Hepatocyte (in vitro differentiated cells): ENCODE measurements around the gene SMIM43. TPM values are rescaled to one million over a fixed set of nuclear protein-coding genes. Genes with fewer than 3 reads are reported as not detected.

Source experiments
- DNase-seq: peaks from one replicate; pipeline ENCODE4 v3.0.0-alpha.2; 2016; ENCODE audit warnings: low spot score
- H2AFZ ChIP-seq: fragments of 200-600 bp; sonication (generic); 2 replicates; pipeline ENCODE4 v1.6.0; 2016; ENCODE audit warnings: antibody characterized with exemption, mild to moderate bottlenecking
- H3K27ac ChIP-seq: fragments of 200-600 bp; sonication (generic); 2 replicates; pipeline ENCODE4 v1.5.1; 2016; ENCODE audit warnings: mild to moderate bottlenecking
- H3K27me3 ChIP-seq: fragments of 200-600 bp; sonication (generic); 2 replicates; pipeline ENCODE4 v1.6.1; 2016
- H3K36me3 ChIP-seq: fragments of 200-600 bp; sonication (generic); replicated peaks from 2 replicates; pipeline ENCODE4 v1.5.1; 2016; ENCODE audit warnings: low read depth; ENCODE audit not compliant: insufficient read depth
- H3K4me1 ChIP-seq: fragments of 200-600 bp; sonication (generic); 2 replicates; pipeline ENCODE4 v1.5.1; 2016; ENCODE audit warnings: mild to moderate bottlenecking, moderate library complexity; ENCODE audit not compliant: insufficient read depth
- H3K4me2 ChIP-seq: fragments of 200-600 bp; sonication (generic); 2 replicates; pipeline ENCODE4 v1.6.0; 2016
- H3K4me3 ChIP-seq: fragments of 200-600 bp; sonication (generic); 2 replicates; pipeline ENCODE4 v1.5.1; 2016; ENCODE audit warnings: mild to moderate bottlenecking
- H3K79me2 ChIP-seq: fragments of 200-600 bp; sonication (generic); 2 replicates; pipeline ENCODE4 v1.6.0; 2017; ENCODE audit warnings: mild to moderate bottlenecking
- H3K9me2 ChIP-seq: fragments of 200-600 bp; sonication (generic); replicated peaks from 2 replicates; pipeline ENCODE4 v1.6.0; 2017; ENCODE audit warnings: mild to moderate bottlenecking; ENCODE audit not compliant: insufficient read depth
- H3K9me3 ChIP-seq: fragments of 200-600 bp; sonication (generic); 2 replicates; pipeline ENCODE4 v1.5.1; 2016; ENCODE audit warnings: low read depth, mild to moderate bottlenecking
- H4K20me1 ChIP-seq: fragments of 200-600 bp; sonication (generic); 2 replicates; pipeline ENCODE4 v1.6.0; 2016; ENCODE audit warnings: mild to moderate bottlenecking; ENCODE audit not compliant: insufficient read depth, poor library complexity, severe bottlenecking
- EZH2 ChIP-seq: fragments of 200-600 bp; sonication (generic); IDR thresholded peaks from 2 replicates; pipeline ENCODE4 v1.6.1; 2016; ENCODE audit warnings: antibody characterized with exemption, mild to moderate bottlenecking, borderline replicate concordance
- EZH2phosphoT487 ChIP-seq: fragments of 200-600 bp; sonication (generic); IDR thresholded peaks from one replicate; pipeline ENCODE4 v1.6.1; 2018; ENCODE audit warnings: antibody characterized with exemption, mild to moderate bottlenecking, low read depth, moderate library complexity; ENCODE audit not compliant: unreplicated experiment, severe bottlenecking
- WGBS: methylation state at CpG from one replicate; pipeline ENCODE4 v1.1.6; 2016; ENCODE audit warnings: low lambda C conversion rate; ENCODE audit errors: missing lambda C conversion rate; 5-methylcytosine and 5-hydroxymethylcytosine counted together
- polyA plus RNA-seq: library from polyadenylated mRNA; unstranded; fragments of >200 nt; fragmentation: Nextera tagmentation; extraction: Ambion mirVana; gene quantifications from 2 replicates; pipeline ENCODE4 v1.2.1, GENCODE V29; 2016
- total RNA-seq: library from RNA; depleted of rRNA; stranded (reverse); fragments of >200 nt; gene quantifications from 2 replicates; pipeline ENCODE4 v1.2.3, GENCODE V29; 2014
- TF ChIP-seq, protein P1 (sequence below): fragments of 200-600 bp; sonication (generic); IDR thresholded peaks from 2 replicates; pipeline ENCODE4 v1.5.1; 2016; ENCODE audit warnings: antibody characterized with exemption, mild to moderate bottlenecking; ENCODE audit not compliant: poor library complexity

Gene SMIM43
- total and polyA plus RNA-seq, 2 experiments from 2014 or later = 0.95 TPM; not detected in 1

DNA sequence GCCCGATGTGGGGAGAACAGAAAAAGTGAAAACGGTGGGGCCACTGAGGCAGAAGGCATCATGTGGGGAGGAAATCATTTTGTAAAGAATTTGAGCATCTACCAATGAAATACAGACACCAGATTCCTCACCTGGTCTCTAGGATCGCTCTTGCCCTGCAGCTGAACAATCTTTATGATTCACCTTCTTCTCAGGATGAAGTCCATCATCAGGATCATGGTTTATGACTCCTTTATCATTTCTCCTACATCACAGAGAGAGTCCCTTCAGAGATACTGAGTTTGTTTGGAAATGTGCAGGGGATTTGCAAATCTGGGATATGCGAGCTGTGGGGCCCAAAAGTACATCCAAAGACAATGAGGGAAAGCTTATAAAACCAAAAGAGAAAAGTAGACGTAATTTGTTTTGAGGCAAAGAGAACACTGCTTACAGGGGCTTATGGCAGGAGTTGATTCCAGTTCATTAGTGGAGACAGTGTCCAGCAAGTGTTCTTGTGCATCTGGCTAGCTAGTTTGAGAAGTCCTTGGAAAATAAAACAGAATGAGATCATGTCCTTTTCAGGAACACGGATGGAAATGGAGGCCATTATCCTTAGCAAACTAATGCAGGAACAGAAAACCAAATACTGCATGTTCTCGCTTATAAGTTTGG lies 52.8 kb downstream of the SMIM43 start:
- DNase-seq = peak; percentile 33
- H2AFZ ChIP-seq = peak overlapping the region; percentile 52
- TF ChIP-seq, protein P1, sequence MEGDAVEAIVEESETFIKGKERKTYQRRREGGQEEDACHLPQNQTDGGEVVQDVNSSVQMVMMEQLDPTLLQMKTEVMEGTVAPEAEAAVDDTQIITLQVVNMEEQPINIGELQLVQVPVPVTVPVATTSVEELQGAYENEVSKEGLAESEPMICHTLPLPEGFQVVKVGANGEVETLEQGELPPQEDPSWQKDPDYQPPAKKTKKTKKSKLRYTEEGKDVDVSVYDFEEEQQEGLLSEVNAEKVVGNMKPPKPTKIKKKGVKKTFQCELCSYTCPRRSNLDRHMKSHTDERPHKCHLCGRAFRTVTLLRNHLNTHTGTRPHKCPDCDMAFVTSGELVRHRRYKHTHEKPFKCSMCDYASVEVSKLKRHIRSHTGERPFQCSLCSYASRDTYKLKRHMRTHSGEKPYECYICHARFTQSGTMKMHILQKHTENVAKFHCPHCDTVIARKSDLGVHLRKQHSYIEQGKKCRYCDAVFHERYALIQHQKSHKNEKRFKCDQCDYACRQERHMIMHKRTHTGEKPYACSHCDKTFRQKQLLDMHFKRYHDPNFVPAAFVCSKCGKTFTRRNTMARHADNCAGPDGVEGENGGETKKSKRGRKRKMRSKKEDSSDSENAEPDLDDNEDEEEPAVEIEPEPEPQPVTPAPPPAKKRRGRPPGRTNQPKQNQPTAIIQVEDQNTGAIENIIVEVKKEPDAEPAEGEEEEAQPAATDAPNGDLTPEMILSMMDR = peak; percentile 2
- no peak for TF ChIP-seq EZH2

DNA sequence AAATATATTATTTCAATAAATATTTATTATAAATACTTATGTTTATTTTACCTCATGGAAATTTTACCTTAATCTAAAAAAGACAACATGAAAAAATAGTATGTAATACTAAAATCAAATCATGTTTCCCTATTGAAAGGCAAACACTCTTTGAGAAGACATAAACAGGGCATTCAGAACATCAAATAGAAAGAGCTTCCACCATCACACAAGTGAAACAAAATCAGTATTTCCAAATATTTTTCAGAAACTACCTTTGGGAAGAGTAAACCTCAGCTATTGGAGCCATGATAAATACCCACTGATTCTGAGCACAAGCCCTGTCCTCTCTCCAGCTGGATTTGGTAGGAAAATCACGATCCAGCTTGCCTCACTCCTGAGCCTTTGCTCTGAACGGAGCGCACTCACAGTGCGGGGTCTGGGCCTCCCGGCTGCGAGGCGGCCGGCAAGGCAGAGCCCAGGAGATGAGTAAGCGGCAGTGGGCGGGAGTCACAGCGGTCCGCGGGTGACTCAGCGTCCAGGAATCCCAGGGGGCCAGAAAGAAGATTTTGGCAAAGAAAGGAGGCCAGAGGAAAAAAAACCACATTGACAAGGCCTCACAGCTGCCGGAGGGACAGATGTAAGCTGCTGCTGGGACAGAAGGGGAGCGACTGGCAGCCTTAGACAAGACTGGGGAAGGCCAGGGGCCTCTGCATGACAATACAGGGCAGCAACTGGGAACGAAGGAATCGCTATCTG lies 53.5 kb downstream of the SMIM43 start:
- H3K4me3 ChIP-seq = no peak overlapping the region
- DNase-seq = peak; percentile 92
- H3K9me2 ChIP-seq = no peaks in the 10 kb centered on the region
- H4K20me1 ChIP-seq = no peaks in the 10 kb centered on the region
- H3K4me1 ChIP-seq = peaks cover 9% of the 10 kb centered on the region
- no peaks in the 10 kb centered on the region for H3K9me3 ChIP-seq
- H3K4me2 ChIP-seq = peak overlapping the region; percentile 78
- 1% methylated on average over 18 of the region's 18 CpGs for WGBS
- peak overlapping the region; percentile 93 for H3K27ac ChIP-seq
- no peaks in the 10 kb centered on the region for H3K79me2 ChIP-seq
- TF ChIP-seq EZH2 (no peak), EZH2phosphoT487 (no peak)
- TF ChIP-seq, protein P1 = no peak
- H2AFZ ChIP-seq = peak overlapping the region; percentile 52
- no peaks in the 10 kb centered on the region for H3K27me3 ChIP-seq
- H3K36me3 ChIP-seq = no peaks in the 10 kb centered on the region

More for the DNA sequence above, 52.8 kb downstream of the SMIM43 start:
- Histone ChIP-seq H3K4me2 (peak overlapping the region; percentile 78), H3K9me3 (no peaks in the 10 kb centered on the region), H3K27ac (peak overlapping the region; percentile 93), H3K4me3 (no peak overlapping the region), H3K4me1 (peaks cover 9% of the 10 kb centered on the region), H3K9me2 (no peaks in the 10 kb centered on the region), H3K27me3 (no peaks in the 10 kb centered on the region), H3K36me3 (no peaks in the 10 kb centered on the region), H4K20me1 (no peaks in the 10 kb centered on the region), H3K79me2 (no peaks in the 10 kb centered on the region)
- WGBS = 53% methylated on average over 7 of the region's 7 CpGs

DNA sequence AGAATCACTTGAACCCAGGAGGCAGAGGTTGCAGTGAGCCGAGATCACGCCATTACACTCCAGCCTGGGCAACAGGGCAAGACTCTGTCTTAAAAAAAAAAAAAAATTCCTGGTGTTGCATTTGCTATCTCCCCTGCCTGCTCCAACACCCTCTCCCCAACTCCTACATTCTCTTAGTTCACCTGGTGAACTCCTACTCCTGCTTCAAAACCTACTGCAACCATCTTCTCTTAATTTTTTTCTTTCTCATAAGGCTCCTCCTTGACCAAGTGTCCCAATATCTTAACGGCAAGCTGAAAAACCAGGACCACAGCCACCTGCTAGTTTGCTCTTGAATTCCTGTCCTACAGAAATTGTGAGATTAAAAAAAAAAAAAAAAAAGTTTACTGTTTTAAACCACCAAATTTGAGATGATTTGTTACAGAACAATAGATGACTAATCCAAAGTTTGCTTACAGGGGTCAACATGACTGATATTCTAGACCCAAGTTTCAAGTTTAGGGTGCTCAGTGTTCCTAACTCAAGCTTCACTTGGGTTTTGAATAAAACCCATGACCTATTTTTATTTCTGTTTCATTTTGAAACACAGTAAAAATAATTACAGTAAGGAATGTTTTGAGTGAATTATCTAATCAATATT lies 55.1 kb downstream of the SMIM43 start:
- Histone ChIP-seq H3K4me2 (no peak overlapping the region), H3K79me2 (no peaks in the 10 kb centered on the region), H3K27ac (no peak overlapping the region), H3K36me3 (no peaks in the 10 kb centered on the region), H3K4me1 (peaks cover 9% of the 10 kb centered on the region), H3K4me3 (no peak overlapping the region), H3K9me3 (no peaks in the 10 kb centered on the region), H3K9me2 (no peaks in the 10 kb centered on the region), H4K20me1 (no peaks in the 10 kb centered on the region), H2AFZ (no peak overlapping the region), H3K27me3 (no peaks in the 10 kb centered on the region)
- no peak for DNase-seq
- TF ChIP-seq EZH2 = no peak
- TF ChIP-seq, protein P1 = no peak
- no peak for TF ChIP-seq EZH2phosphoT487
- 100% methylated on average over 3 of the region's 3 CpGs for WGBS

Other genes with a start within 250 kb of the SMIM43 start
- gene ANXA5, start 68.2 kb downstream of the SMIM43 start, total RNA-seq = 505 and 508 TPM in 2 replicates
- gene ANXA5, start 68.2 kb downstream of the SMIM43 start, polyA plus RNA-seq = 692 and 718 TPM in 2 replicates
- gene EXOSC9, start 36.2 kb upstream of the SMIM43 start, total RNA-seq = 20.1 and 23.1 TPM in 2 replicates
- gene EXOSC9, start 36.2 kb upstream of the SMIM43 start, polyA plus RNA-seq = 14.4 and 15.4 TPM in 2 replicates
- gene CCNA2, start 58.7 kb upstream of the SMIM43 start, total RNA-seq = 15.3 and 21.6 TPM in 2 replicates
- 7.4 and 15.1 TPM in 2 replicates for gene CCNA2, start 58.7 kb upstream of the SMIM43 start, polyA plus RNA-seq
- gene BBS7, start 105.3 kb upstream of the SMIM43 start, total RNA-seq = 9.5 and 12.4 TPM in 2 replicates
- gene BBS7, start 105.3 kb upstream of the SMIM43 start, polyA plus RNA-seq = 11.9 and 12.1 TPM in 2 replicates
- 2.2 and 2.8 TPM in 2 replicates for gene TRPC3, start 186.9 kb upstream of the SMIM43 start, total RNA-seq
- 1.9 and 2.7 TPM in 2 replicates for gene TRPC3, start 186.9 kb upstream of the SMIM43 start, polyA plus RNA-seq